Tibial artery (tissue), 4 donors: Measurements from ENCODE around the gene SCYGR2.

Experiments used
- DNase-seq, 2 donors: peaks; one replicate each; pipeline ENCODE4 v3.0.0-alpha.2; 2019
- H3K27ac ChIP-seq, 2 donors: fragments of 200-600 bp; sonication (generic) in 1 of 2; 1 replicate in 1 of 2; 2 replicates in 1 of 2; pipeline ENCODE4 v1.5.1; 2018 to 2019; ENCODE audit warnings: mild to moderate bottlenecking in 1 of 2
- H3K27me3 ChIP-seq, 2 donors: fragments of 200-600 bp; sonication (generic) in 1 of 2; one replicate each; pipeline versions ENCODE4 v1.5.1 to v1.6.0; 2016 to 2019
- H3K36me3 ChIP-seq, 3 donors: fragments of 200-600 bp; sonication (generic) in 2 of 3; one replicate each; pipeline ENCODE4 v1.5.1; 2016 to 2019; ENCODE audit warnings: mild to moderate bottlenecking in 2 of 3
- H3K4me1 ChIP-seq, 4 donors: fragments of 200-600 bp; sonication (generic) in 2 of 4; 1 replicate in 3 of 4; 2 replicates in 1 of 4; pipeline ENCODE4 v1.5.1; 2016 to 2019
- H3K4me3 ChIP-seq, 2 donors: fragments of 200-600 bp; sonication (generic) in 1 of 2; 1 replicate in 1 of 2; 2 replicates in 1 of 2; pipeline ENCODE4 v1.5.1; 2018 to 2019; ENCODE audit warnings: mild to moderate bottlenecking in 2 of 2
- H3K9me3 ChIP-seq, 3 donors: fragments of 200-600 bp; sonication (generic) in 1 of 3; one replicate each; pipeline ENCODE4 v1.5.1; 2016 to 2019
- CTCF ChIP-seq, 2 experiments: fragments of 200-600 bp in 1 of 2; fragments of 450-650 bp in 1 of 2; IDR thresholded peaks; one replicate each; pipeline ENCODE4 v1.5.1; 2017 to 2019; ENCODE audit warnings: antibody characterized with exemption in 2 of 2, mild to moderate bottlenecking in 1 of 2, moderate library complexity in 1 of 2
- intact Hi-C: fragments of 100-400 bp; cut with DNase I; formaldehyde crosslinking; loops from one replicate; pipeline ENCODE4 v1.15.0; 2023; ENCODE audit warnings: low total_unique reads

SCYGR2 gene

GRCh38 chr2:227597998-227598397 lies 695 bp upstream of the SCYGR2 start:
- TF ChIP-seq CTCF (IDR thresholded peaks at IDR 0.05) = no peak
- DNase-seq = no peak
- no peak overlapping the region for H3K27ac ChIP-seq
- H3K4me3 ChIP-seq = no peak overlapping the region
- intact Hi-C loops = no loop called here
- H3K9me3 ChIP-seq = no peaks in the 10 kb centered on the region
- H3K4me1 ChIP-seq = no peaks in the 10 kb centered on the region
- H3K27me3 ChIP-seq = no peaks in the 10 kb centered on the region
- H3K36me3 ChIP-seq = no peaks in the 10 kb centered on the region

- no peaks in the 10 kb centered on the region for H3K36me3 ChIP-seq
- no peak overlapping the region for H3K27ac ChIP-seq
- H3K27me3 ChIP-seq = no peaks in the 10 kb centered on the region
- no peak for DNase-seq
- H3K9me3 ChIP-seq = no peaks in the 10 kb centered on the region
- intact Hi-C loops = no loop called here
- no peak overlapping the region for H3K4me3 ChIP-seq
- no peak for TF ChIP-seq CTCF (IDR thresholded peaks at IDR 0.05)
- no peaks in the 10 kb centered on the region for H3K4me1 ChIP-seq
Observed at GRCh38 chr2:227602358-227602757, 3.7 kb downstream of the SCYGR2 start.

GRCh38 chr2:227606476-227606875 lies 7.8 kb downstream of the SCYGR2 start:
- no peak for TF ChIP-seq CTCF (IDR thresholded peaks at IDR 0.05)
- DNase-seq = peak in 1 of 2 donors; percentile 50
- intact Hi-C loops = no loop called here
- H3K4me1 ChIP-seq = no peaks in the 10 kb centered on the region
- no peak overlapping the region for H3K27ac ChIP-seq
- H3K27me3 ChIP-seq = no peaks in the 10 kb centered on the region
- H3K9me3 ChIP-seq = no peaks in the 10 kb centered on the region
- H3K36me3 ChIP-seq = no peaks in the 10 kb centered on the region
- no peak overlapping the region for H3K4me3 ChIP-seq

GRCh38 chr2:227607941-227608340 lies 9.2 kb downstream of the SCYGR2 start:
- no peak for DNase-seq
- no peaks in the 10 kb centered on the region for H3K4me1 ChIP-seq
- intact Hi-C loops = no loop called here
- no peak overlapping the region for H3K27ac ChIP-seq
- no peaks in the 10 kb centered on the region for H3K36me3 ChIP-seq
- H3K9me3 ChIP-seq = no peaks in the 10 kb centered on the region
- no peak overlapping the region for H3K4me3 ChIP-seq
- no peaks in the 10 kb centered on the region for H3K27me3 ChIP-seq
- no peak for TF ChIP-seq CTCF (IDR thresholded peaks at IDR 0.05)

GRCh38 chr2:227608561-227609338 lies 10.1 kb downstream of the SCYGR2 start:
- Histone ChIP-seq H3K36me3 (no peaks in the 10 kb centered on the region), H3K4me3 (no peak overlapping the region), H3K27me3 (no peaks in the 10 kb centered on the region), H3K9me3 (no peaks in the 10 kb centered on the region), H3K4me1 (no peaks in the 10 kb centered on the region), H3K27ac (no peak overlapping the region)
- no peak for TF ChIP-seq CTCF (IDR thresholded peaks at IDR 0.05)
- DNase-seq = no peak
- intact Hi-C loops = no loop called here
